ENCODE measurements around the gene SIAH2.

DNA sequence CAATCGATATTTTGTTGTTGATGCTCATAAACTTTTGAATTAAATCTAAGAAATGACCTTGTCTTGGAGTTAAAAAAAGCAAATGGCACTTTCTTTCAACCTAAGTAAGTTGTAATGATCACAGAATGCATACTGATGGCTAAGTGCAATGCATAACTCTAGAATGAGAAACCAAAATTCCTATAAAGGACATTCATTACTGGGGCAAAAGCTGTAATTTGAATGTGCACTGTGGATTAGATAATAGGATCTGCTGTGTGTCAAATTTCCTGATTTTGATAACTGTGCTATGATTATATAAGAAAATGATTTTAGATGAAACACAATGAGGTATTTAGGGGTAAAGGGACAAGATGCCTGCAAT is 14.3 kb downstream of the SIAH2 start:
- TF ChIP-seq, protein P1, sequence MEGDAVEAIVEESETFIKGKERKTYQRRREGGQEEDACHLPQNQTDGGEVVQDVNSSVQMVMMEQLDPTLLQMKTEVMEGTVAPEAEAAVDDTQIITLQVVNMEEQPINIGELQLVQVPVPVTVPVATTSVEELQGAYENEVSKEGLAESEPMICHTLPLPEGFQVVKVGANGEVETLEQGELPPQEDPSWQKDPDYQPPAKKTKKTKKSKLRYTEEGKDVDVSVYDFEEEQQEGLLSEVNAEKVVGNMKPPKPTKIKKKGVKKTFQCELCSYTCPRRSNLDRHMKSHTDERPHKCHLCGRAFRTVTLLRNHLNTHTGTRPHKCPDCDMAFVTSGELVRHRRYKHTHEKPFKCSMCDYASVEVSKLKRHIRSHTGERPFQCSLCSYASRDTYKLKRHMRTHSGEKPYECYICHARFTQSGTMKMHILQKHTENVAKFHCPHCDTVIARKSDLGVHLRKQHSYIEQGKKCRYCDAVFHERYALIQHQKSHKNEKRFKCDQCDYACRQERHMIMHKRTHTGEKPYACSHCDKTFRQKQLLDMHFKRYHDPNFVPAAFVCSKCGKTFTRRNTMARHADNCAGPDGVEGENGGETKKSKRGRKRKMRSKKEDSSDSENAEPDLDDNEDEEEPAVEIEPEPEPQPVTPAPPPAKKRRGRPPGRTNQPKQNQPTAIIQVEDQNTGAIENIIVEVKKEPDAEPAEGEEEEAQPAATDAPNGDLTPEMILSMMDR (IDR thresholded peaks at IDR 0.05) = no peak
- no peak for TF ChIP-seq POLR2A (IDR thresholded peaks at IDR 0.05)

Data from adrenal gland (tissue), 5 donors.